HG02798 (cell line): ENCODE measurements around the gene CCDC192.
A peak's percentile ranks its signal among the peaks of the same experiment; 100 is the strongest.

Source experiments
- ATAC-seq: cut with Tn5 transposase; IDR thresholded peaks from one replicate; pipeline ENCODE4 v1.9.1; 2021; ENCODE audit warnings: mild to moderate bottlenecking; ENCODE audit not compliant: unreplicated experiment, poor library complexity

CCDC192 gene

GRCh38 chr5:127804886-127805426, 101.8 kb downstream of the CCDC192 start:
- no peak for ATAC-seq

- ATAC-seq, result no peak
Measured at GRCh38 chr5:127805448-127805847, 102.3 kb downstream of the CCDC192 start.

GRCh38 chr5:127806776-127807175, 103.6 kb downstream of the CCDC192 start:
- no peak for ATAC-seq

- no peak for ATAC-seq
Measured at GRCh38 chr5:127809533-127809932, 106.3 kb downstream of the CCDC192 start.

- ATAC-seq, result no peak
Measured at GRCh38 chr5:127810017-127810416, 106.8 kb downstream of the CCDC192 start.

- ATAC-seq, result no peak
Measured at GRCh38 chr5:127810707-127811490, 107.7 kb downstream of the CCDC192 start.

- no peak for ATAC-seq
Measured at GRCh38 chr5:127812570-127812969, 109.4 kb downstream of the CCDC192 start.

- ATAC-seq, result no peak
Measured at GRCh38 chr5:127813633-127814587, 110.7 kb downstream of the CCDC192 start.

GRCh38 chr5:127814588-127814973, 111.4 kb downstream of the CCDC192 start:
- no peak for ATAC-seq

GRCh38 chr5:127820910-127821553, 117.8 kb downstream of the CCDC192 start:
- ATAC-seq, result peak; percentile 85

- ATAC-seq, result no peak
Measured at GRCh38 chr5:127821896-127822295, 118.7 kb downstream of the CCDC192 start.

- ATAC-seq, result no peak
Measured at GRCh38 chr5:127824126-127824525, 120.9 kb downstream of the CCDC192 start.

GRCh38 chr5:127826011-127826410, 122.8 kb downstream of the CCDC192 start:
- ATAC-seq, result no peak

GRCh38 chr5:127827451-127827850, 124.3 kb downstream of the CCDC192 start:
- ATAC-seq, result no peak

- ATAC-seq, result no peak
Measured at GRCh38 chr5:127830157-127830556, 127.0 kb downstream of the CCDC192 start.

- no peak for ATAC-seq
Measured at GRCh38 chr5:127830829-127831598, 127.8 kb downstream of the CCDC192 start.

GRCh38 chr5:127832067-127832466, 128.9 kb downstream of the CCDC192 start:
- ATAC-seq, result no peak

GRCh38 chr5:127834094-127834531, 130.9 kb downstream of the CCDC192 start:
- peak; percentile 40 for ATAC-seq

GRCh38 chr5:127834554-127834953, 131.4 kb downstream of the CCDC192 start:
- no peak for ATAC-seq

GRCh38 chr5:127838661-127839060, 135.5 kb downstream of the CCDC192 start:
- ATAC-seq, result no peak
